GM12878 (cell line): ENCODE measurements around the gene GMPR2. TPM values are rescaled to one million over a fixed set of nuclear protein-coding genes. Genes with fewer than 3 reads are reported as not detected.

Experiments used
- BCL11A ChIP-seq: IDR thresholded peaks from 2 replicates; pipeline ENCODE4 v1.6.1; 2011; ENCODE audit warnings: low read depth, low read length
- CBFB ChIP-seq: IDR thresholded peaks from 2 replicates; pipeline ENCODE4 v1.6.1; 2016; ENCODE audit warnings: antibody characterized with exemption, low read depth
- CTCF ChIP-seq, 3 experiments: IDR thresholded peaks in 2 of 3; conservative IDR thresholded peaks in 1 of 3; 2 replicates each; pipeline ENCODE4 v1.5.1; 2011; ENCODE audit warnings: low read depth in 3 of 3, low read length in 3 of 3, mild to moderate bottlenecking in 3 of 3, control low read depth in 2 of 3, moderate library complexity in 2 of 3, inconsistent platforms in 1 of 3, mixed read lengths in 1 of 3; ENCODE audit not compliant: control insufficient read depth in 2 of 3, insufficient read depth in 1 of 3; ENCODE audit errors: extremely low read depth in 1 of 3
- ELK1 ChIP-seq: IDR thresholded peaks from 2 replicates; pipeline ENCODE4 v1.6.1; 2012; ENCODE audit warnings: low read depth, low read length, improper control_type of control experiment
- GATAD2B ChIP-seq: fragments of 450-650 bp; conservative IDR thresholded peaks from 2 replicates; pipeline ENCODE4 v1.6.1; 2017; ENCODE audit warnings: low read depth, mild to moderate bottlenecking, moderate library complexity
- MEF2B ChIP-seq: fragments of 450-650 bp; IDR thresholded peaks from 2 replicates; pipeline ENCODE4 v1.6.1; 2018; ENCODE audit warnings: mild to moderate bottlenecking, moderate library complexity; ENCODE audit not compliant: partially characterized antibody, poor library complexity, severe bottlenecking
- POU2F2 ChIP-seq: IDR thresholded peaks from 3 replicates; pipeline ENCODE4 v1.6.1; 2011; ENCODE audit warnings: low read depth, mild to moderate bottlenecking, low read length, borderline replicate concordance
- RAD51 ChIP-seq: fragments of 450-650 bp; IDR thresholded peaks from 2 replicates; pipeline ENCODE4 v1.6.1; 2016; ENCODE audit warnings: moderate library complexity, mild to moderate bottlenecking, inconsistent platforms
- RFX5 ChIP-seq: IDR thresholded peaks from 2 replicates; pipeline ENCODE4 v1.6.1; 2011; ENCODE audit warnings: low read depth, low read length, improper control_type of control experiment
- SIN3A ChIP-seq: IDR thresholded peaks from 2 replicates; pipeline ENCODE4 v1.6.1; 2012; ENCODE audit warnings: low read depth, low read length, improper control_type of control experiment
- SMAD1 ChIP-seq: fragments of 450-650 bp; IDR thresholded peaks from 2 replicates; pipeline ENCODE4 v1.6.1; 2018; ENCODE audit warnings: mild to moderate bottlenecking, low read depth; ENCODE audit not compliant: partially characterized antibody
- SMC3 ChIP-seq: IDR thresholded peaks from 2 replicates; pipeline ENCODE4 v1.6.1; 2011; ENCODE audit warnings: low read length, improper control_type of control experiment, borderline replicate concordance
- SRF ChIP-seq, 2 experiments: IDR thresholded peaks; 2 replicates each; pipeline ENCODE4 v1.6.1; 2011; ENCODE audit warnings: low read depth in 2 of 2, low read length in 2 of 2, mild to moderate bottlenecking in 1 of 2, moderate library complexity in 1 of 2
- YY1 ChIP-seq: IDR thresholded peaks from 2 replicates; pipeline ENCODE4 v1.6.1; 2011; ENCODE audit warnings: low read depth, mild to moderate bottlenecking, low read length
- ZBTB4 ChIP-seq: fragments of 450-650 bp; formaldehyde crosslinking; IDR thresholded peaks from 2 replicates; pipeline ENCODE4 v1.4.0; 2022; ENCODE audit warnings: mild to moderate bottlenecking, moderate library complexity
- ZNF592 ChIP-seq: fragments of 450-650 bp; IDR thresholded peaks from 2 replicates; pipeline ENCODE4 v1.6.1; 2017; ENCODE audit warnings: mild to moderate bottlenecking, moderate library complexity
- ZNF622 ChIP-seq: fragments of 450-650 bp; IDR thresholded peaks from 2 replicates; pipeline ENCODE4 v1.6.1; 2017; ENCODE audit warnings: mild to moderate bottlenecking, inconsistent platforms
- polyA plus RNA-seq, 11 experiments: library from polyadenylated mRNA; depleted of rRNA in 4 of 11; unstranded in 6 of 11; stranded (reverse) in 5 of 11; fragments of >200 nt; fragmentation: Nextera tagmentation in 4 of 11; fragmentation: Illumina TruSeq in 1 of 11; extraction: Ambion mirVana in 4 of 11; extraction: Trizol in 1 of 11; gene quantifications; 1 replicate in 1 of 11; 2 replicates in 10 of 11; pipeline versions ENCODE4 v1.2.1 to v1.2.3, GENCODE V29; 2011 to 2016; ENCODE audit warnings: inconsistent platforms in 2 of 11, missing spikeins in 2 of 11, low read depth in 1 of 11
- total RNA-seq, 4 experiments: library from RNA; depleted of rRNA in 3 of 4; stranded (reverse); fragments of >200 nt in 3 of 4; fragmentation: Illumina TruSeq in 1 of 4; extraction: Trizol in 1 of 4; gene quantifications; 2 replicates each; pipeline versions ENCODE4 v1.2.1 to v1.2.3, GENCODE V29; 2013 to 2021

Gene GMPR2
- total and polyA plus RNA-seq, 10 of the 15 experiments (the other 5 are each of a cell fraction or from before 2014, with no cell fraction given): 55.1 to 80.3 (median 61.5) TPM

GRCh38 chr14:24195186-24196070 lies 37.3 kb upstream of the GMPR2 start, which contains the start of gene TM9SF1 (continued):
- TF ChIP-seq RFX5 (0 out of 2 replicates have a peak, but pooled peaks have one; percentile 15), SMAD1 (no peak), BCL11A (no peak), ZBTB4 (CRISPR knock-in tag) (no peak), ZNF592 (peak; percentile 73; the same call in 1 of the 2 replicates), YY1 (peak; percentile 74), ELK1 (peak; percentile 61; the same call in 1 of the 2 replicates), CBFB (peak; percentile 92), MEF2B (peak; percentile 97), SRF (IDR thresholded peaks at IDR 0.05; ENCODE audit: low read depth in 2 of 2, low read length in 2 of 2) (peak in 1 of 2 experiments; percentile 63; a peak in 2 of 4 replicates), SMC3 (peak; percentile 2; the same call in 1 of the 2 replicates), ZNF622 (no peak), RAD51 (no peak), GATAD2B (peak; percentile 98), CTCF (IDR thresholded peaks at IDR 0.05 in 2 of 3, conservative IDR thresholded peaks at IDR 0.05 in 1 of 3; ENCODE audit: control insufficient read depth in 2 of 3, extremely low read depth in 1 of 3, insufficient read depth in 1 of 3, low read depth in 3 of 3, low read length in 3 of 3) (no peak), POU2F2 (peak; percentile 48; the same call in 1 of the 3 replicates), SIN3A (peak; percentile 87)
